ENCODE data around the gene LINGO3.

The LINGO3 gene

GRCh38 chr19:2339644-2340310, 31.8 kb upstream of the LINGO3 start:
- no peak for DNase-seq

DNA sequence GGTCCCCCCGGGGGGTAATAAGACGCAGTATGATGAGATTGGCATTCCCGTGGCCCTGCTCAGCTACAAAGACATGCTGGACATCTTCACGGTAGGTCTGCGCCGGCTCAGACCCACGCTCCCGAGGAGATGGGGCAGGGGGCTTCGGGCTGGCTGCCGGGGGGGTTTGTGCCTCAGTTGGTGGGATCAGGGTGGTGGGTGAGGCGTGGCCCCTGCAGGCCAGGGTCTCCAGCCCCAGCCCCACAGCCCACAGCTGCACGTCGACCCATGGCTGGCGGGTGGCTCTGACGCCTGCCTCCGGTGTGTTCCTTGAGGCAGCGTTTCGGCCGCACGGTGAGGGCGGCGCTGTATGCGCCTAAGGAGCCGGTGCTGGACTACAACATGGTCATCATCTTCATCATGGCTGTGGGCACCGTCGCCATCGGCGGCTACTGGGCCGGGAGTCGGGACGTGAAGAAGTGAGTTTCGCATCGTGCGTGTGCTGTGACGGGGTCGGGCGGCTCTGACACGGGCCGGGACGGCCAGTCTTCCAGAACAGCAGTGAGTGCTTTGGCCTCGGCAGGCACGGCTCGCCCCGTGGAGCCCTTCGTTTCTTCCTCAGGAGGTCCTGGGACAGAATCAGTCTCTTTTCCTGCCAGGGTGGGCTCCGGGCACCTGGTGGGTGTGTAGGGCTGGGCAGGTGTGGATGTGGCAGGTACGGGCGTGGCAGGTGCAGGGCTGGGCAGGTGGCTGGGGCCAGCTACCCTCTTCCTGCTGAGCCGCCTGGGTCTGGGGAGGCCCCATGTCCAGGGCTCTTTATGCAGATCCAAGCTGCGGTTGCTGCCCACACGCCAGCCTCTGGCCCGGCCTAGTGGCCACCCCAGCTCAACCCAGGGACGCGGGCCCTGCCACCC, 31.0 kb upstream of the LINGO3 start:
- no peak for DNase-seq

- no peak for DNase-seq
Observed at GRCh38 chr19:2338055-2338615, 30.2 kb upstream of the LINGO3 start.

DNA sequence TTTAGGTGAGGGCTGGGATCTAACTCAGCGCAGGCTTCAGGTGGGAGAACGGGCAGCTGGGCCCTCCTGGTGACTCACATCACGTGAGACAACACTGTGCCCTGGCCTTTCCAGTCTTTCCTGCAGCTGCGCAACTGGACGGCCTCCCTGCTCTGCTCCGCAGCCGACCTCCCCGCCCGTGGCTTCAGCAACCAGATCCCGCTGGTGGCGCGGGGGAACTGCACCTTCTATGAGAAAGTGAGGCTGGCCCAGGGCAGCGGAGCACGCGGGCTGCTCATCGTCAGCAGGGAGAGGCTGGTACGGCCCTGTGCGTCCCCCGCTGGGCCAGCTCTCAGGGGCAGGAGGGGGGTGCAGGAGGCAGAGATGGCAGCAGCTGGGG, 29.4 kb upstream of the LINGO3 start:
- DNase-seq, result no peak

DNA sequence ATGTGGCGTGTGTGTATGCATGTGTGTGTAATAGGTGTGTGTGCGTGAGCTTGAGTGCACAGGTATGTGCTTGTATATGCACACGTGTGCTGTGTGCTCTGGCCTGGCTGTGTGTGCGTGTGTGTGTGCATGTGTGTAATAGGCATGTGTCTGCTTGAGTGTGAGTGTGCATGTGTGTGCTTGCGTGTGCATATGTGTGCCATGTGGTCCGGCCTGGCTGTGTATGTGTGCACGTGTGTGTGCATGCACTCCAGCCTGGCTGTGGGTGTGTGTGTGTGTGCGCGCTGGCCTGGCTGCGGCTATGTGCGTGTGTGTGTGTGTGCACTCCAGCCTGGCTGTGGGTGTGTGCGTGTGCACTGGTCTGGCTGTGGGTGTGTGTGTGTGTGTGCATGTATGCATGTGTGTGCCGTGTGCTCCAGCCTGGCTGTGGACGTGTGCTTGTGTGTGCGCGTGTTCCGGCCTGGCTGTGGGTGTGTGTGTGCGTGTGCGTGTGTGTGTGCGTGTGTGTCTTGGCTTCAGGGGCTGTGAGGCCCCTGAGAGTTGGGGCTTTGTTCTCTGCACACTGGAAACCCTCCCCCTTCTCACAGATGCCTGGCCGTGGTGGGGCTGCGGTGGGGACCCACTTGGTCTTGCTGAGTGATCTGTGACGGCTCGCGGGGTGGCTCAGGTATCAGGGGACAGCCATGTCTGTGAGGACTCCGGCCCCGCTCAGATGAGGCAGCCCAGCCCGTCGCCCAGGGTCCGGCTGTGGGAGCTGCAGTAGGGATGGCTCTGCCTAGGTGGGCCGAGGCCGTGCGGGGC, 28.8 kb upstream of the LINGO3 start:
- DNase-seq, result no peak

DNA sequence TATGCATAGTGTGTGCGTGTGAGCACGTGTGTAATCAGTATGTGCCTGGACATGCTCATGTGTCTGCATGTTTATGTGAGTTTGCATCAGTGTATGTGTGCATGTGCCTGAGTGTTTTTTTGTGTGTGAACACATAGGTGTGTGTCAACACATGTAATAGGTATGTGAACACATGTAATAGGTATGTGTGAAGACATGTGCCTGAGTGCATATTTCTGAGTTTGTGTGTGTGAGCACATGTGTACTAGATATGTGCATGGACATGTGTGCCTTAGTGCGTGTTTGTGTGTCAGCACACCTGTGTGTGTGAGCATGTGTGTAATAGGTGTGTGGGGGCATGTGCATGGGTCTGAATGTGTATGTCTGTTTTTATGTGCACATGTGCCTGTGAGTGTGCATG, 27.9 kb upstream of the LINGO3 start:
- DNase-seq, result no peak

- DNase-seq, result no peak
Observed at GRCh38 chr19:2334986-2335846, 27.3 kb upstream of the LINGO3 start.

- DNase-seq, result no peak
Observed at GRCh38 chr19:2334426-2334825, 26.5 kb upstream of the LINGO3 start.

DNA sequence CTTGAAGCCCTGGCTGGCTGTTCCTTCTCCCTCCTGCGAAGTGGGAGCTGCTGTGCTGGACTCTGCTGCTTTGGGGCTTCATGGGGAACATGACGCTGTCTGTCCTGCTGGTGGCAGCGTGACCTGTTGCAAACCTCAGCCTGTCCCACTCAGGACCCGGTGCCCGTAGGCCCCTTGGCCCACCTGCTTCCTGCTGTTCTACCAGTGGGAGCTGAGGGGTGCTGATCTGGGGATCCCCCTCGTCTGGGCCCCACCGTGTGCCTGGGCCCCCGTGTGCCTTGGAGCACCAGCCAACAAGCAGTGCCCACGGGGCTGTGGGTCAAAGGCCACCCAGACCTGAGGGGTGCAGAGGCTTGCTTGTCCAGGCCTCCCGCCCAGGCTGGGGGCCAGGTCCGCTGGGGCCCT, 25.9 kb upstream of the LINGO3 start:
- no peak for DNase-seq

DNA sequence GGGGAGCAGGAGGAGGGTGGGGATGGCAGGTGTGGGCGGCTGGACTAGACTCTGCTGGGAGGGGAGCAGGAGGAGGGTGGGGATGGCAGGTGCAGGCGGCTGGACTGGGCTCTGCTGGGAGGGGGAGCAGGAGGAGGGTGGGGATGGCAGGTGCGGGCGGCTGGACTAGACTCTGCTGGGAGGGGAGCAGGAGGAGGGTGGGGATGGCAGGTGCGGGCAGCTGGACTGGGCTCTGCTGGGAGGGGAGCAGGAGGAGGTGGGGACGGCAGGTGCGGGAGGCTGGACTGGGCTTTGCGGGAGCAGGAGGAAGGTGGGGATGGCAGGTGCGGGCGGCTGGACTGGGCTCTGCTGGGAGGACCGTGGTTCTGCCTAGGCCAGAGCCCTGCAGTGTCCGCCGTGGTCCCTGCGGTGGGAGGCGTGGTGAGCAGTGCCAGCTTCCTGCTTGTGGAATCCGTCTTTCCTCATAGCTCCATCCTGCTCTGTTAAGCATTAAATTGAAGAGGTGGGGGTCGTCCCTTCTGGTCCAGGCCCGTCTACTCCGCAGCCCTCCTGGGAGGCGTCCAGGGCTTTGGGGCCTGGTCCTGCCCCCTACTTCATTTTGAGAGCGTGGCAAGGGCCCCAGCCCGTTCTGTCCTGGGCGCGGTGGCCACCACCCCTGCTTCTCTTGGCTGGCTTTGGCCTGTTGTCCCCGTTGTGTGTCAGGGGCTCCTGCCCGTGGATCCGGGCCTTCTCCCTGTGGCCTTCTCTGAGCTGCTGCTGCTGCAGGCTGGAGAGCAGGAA, 25.3 kb upstream of the LINGO3 start:
- DNase-seq, result no peak

- peak; percentile 72 for DNase-seq
Observed at GRCh38 chr19:2332341-2333026, 24.5 kb upstream of the LINGO3 start.

GRCh38 chr19:2331601-2332246, 23.8 kb upstream of the LINGO3 start:
- peak; percentile 65 for DNase-seq

GRCh38 chr19:2330632-2331284, 22.8 kb upstream of the LINGO3 start:
- DNase-seq, result no peak

DNA sequence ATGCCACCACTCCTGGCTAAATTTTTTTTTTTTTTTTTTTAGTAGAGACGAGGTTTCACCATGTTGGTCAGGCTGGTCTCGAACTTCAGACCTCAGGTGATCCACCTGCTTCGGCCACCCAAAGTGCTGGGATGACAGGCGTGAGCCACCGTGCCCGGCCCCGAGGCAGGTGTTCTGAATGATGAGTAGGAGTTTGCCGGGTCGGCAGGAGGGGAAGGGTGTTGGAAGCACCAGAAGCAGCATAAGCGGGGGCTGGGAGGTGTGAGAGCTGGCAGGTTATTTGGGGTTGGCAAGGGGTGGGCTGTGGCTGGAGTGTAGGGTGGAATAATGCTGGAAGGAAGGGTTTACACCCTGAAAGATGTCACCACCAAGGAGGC, 22.3 kb upstream of the LINGO3 start:
- no peak for DNase-seq

- no peak for DNase-seq
Observed at GRCh38 chr19:2329501-2329916, 21.6 kb upstream of the LINGO3 start.

DNA sequence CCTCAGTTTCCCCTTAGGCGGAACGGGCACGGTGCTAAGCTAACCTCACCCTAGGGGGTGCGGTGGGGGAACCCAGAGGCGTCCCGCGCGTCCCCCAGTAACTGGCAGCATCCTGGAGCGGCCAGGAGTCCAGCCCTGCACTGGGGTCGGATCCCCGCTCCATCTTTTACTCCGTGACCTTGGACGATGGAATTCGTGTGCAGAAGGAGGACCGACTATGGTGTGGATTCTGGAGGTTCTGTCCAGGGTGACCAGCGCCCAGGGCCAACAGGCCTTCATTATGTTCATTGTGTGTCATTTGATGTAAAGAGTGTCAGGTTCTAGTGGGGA, 21.2 kb upstream of the LINGO3 start:
- DNase-seq, result no peak

DNA sequence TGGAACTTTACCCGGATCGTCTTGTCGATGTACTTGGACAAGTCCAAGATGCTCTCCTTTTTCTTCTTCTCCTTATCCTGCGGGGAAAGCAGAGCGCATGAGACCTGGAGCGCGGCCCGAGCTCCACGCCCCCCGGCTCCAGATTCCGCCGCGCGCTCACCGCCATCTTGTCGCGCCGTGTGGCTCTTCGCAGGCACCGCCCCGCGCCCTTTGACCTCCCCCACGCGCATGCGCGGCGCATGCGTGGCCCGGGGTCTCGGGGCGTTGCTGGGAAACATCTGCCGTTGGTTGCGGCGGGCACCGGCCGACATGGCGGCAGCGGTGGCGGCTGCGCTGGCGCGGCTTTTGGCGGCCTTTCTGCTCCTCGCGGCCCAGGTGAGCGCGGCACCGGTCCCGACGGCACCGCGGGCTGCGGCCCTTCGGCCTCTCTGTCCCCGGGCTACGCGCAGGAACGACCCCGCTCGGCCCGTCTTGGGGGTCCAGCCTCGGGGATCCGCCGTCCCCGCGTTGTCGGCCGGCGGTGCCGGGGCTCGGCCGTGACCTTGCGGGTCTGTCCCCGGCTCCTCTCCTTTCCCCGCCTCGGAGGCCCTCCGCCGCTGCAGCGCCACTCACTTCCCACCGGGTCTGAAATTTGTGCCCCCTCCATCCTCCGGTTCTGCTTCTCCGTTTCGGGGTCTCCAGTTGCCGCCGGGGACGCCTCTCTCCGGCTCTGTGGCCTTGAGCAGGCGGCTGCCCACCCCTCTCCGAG, 20.6 kb upstream of the LINGO3 start, which contains the start of the genes LSM7 and SPPL2B:
Gene LSM7, minus strand, starts transcription at position 186 of the 748 bp plus-strand sequence. Its CDS starts 20 bp downstream, at position 166.
Gene SPPL2B, plus strand, starts transcription at position 284 of the 748 bp plus-strand sequence. Its CDS starts 26 bp downstream, at position 310.
- DNase-seq, result peak; percentile 96

DNA sequence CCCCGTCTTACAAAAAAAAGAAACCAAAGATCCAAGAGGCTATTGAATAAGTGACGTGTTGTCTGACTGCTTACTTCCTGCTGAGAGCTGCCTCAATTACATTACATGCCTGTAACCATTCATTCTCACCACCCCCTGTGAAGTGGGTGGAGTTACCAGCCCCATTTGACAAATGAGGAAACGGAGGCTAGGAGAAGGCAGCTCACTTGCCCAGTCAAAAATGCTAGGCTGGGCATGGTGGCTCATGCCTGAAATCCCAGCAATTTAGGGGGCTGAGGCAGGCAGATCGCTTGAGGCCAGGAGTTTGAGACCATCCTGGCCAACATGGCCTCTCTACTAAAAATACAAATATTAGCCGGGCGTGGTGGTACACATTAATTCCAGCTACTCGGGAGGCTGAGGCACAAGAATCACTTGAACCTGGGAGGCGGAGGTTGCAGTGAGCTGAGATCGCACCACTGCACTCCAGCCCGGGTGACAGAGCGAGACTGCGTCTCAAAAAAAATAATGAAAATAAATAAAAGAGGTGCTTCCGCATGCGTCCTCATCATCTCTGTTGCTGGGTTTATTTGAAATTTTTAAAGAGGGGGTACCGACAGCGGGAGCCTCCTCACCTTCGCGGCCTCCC, 19.9 kb upstream of the LINGO3 start:
- DNase-seq, result peak; percentile 81
